ENCODE results near the gene MCC.

The MCC gene

GRCh38 chr5:113110117-113110516 is 378.1 kb downstream of the MCC start:
- DNase-seq (ENCODE audit: low read depth), result no peak

DNA sequence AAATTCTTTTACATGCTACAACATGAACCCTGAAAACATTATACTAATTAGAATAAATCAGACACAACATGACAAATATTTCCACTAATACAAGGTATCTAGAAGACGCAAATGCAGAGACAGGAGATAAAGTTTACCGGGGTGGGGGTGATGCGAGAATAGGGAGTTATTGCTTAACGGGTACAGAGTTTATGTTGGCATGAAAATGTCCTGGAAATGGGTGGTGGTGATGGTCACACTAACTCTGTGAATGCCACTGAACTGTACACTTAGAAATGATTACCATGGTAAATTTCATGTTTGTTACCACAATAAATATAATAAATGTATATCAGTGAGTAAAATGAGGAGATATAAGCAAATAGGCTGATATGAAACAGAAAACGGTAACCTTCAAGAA is 378.9 kb downstream of the MCC start:
- no peak for DNase-seq (ENCODE audit: low read depth)

DNA sequence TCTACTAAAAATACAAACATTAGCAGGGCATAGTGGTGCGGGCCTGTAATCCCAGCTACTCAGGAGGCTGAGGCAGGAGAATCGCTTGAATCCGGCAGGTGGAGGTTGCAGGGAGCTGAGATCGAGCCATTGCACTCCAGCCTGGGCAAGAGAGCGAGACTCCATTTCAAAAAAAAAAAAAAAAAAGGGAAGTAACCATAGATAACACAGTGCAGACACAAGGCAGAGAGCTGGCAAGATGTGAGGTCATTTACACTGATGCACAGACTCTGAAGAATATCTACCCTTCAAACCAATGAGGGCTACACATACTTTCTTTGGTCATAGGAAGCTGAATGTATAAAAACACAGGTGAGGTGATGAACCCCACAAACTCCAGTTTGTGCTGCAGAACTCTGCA is 379.8 kb downstream of the MCC start:
- no peak for DNase-seq (ENCODE audit: low read depth)

- no peak for DNase-seq (ENCODE audit: low read depth)
Observed at GRCh38 chr5:113106821-113107220, 381.4 kb downstream of the MCC start.

- DNase-seq (ENCODE audit: low read depth), result no peak
Observed at GRCh38 chr5:113105693-113106280, 382.5 kb downstream of the MCC start.

DNA sequence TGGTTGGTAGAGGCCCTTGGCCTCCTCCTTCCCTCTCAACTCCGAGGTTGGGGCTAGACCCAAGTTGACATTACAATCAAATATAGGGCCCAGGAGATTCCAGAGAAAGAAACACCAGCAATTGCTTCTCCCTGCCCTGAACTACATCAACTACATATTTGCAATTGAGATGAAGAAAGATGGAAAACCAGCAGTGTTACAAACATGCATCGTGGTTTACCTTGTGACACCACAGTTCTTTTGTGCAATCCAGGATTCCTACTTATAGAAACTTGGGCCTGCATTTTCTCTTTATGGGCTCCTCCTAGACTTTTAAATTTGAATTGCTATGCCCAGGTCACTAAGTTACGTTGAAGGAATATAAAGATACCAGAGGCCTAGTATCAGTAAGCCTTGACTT is 384.9 kb downstream of the MCC start:
- DNase-seq (ENCODE audit: low read depth), result no peak

GRCh38 chr5:113102121-113102531 is 386.1 kb downstream of the MCC start:
- DNase-seq (ENCODE audit: low read depth), result no peak

DNA sequence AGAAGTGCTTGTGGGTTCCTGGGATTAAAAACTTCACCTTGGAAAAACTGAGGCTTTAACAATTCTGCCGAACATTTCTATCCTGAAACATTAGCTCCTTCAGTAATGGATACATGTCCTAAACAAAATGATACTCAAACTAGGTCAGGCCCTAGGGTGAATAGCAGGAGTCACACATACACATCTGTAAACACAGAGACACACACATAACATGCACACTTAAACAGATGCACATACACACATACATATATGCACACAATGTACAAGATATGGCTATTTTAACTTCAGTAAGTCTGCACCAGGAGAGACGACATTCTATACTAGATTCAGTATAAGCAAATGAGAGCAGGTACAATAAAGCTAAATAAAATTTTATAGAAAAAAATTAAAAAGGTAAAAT is 387.3 kb downstream of the MCC start:
- DNase-seq (ENCODE audit: low read depth), result no peak

DNA sequence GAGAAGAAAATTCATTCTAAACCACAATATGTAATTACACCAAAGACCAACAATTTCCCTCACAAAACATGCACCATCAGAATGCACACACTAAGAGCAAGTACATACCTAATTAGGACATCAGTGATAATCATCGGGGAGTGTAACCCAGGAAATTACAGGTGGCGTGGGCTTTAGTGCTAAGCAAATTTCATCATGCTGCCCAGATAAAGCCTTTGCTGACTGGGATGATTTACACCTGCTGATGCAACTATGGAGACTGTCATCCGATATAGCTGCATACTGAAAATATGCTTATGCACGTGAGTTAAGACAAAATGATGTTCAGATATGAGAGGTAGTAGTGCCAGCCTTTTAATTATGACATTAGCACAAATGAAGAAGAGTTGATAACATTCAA is 388.4 kb downstream of the MCC start:
- no peak for DNase-seq (ENCODE audit: low read depth)

DNA sequence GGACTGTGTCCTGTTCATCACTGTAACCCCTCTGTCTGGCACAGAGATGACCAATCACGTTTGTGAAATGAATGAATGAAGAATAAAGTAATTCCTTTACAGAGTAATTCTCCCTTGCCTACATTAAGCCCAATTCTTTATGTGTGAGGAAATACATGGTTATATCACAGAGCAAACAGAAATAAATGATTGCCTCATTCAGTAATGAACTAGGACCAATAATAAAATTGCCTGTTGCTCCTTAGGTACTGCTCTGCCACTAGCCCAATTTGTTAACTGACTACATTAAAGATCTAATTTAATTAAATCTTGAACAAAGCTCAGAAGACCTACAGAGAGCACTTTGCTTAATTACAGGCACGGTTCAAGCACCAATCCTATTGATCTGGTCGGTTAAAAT is 389.9 kb downstream of the MCC start:
- DNase-seq (ENCODE audit: low read depth), result no peak

GRCh38 chr5:113095831-113096230 is 392.4 kb downstream of the MCC start:
- no peak for DNase-seq (ENCODE audit: low read depth)

GRCh38 chr5:113093558-113093957 is 394.7 kb downstream of the MCC start:
- DNase-seq (ENCODE audit: low read depth), result no peak

DNA sequence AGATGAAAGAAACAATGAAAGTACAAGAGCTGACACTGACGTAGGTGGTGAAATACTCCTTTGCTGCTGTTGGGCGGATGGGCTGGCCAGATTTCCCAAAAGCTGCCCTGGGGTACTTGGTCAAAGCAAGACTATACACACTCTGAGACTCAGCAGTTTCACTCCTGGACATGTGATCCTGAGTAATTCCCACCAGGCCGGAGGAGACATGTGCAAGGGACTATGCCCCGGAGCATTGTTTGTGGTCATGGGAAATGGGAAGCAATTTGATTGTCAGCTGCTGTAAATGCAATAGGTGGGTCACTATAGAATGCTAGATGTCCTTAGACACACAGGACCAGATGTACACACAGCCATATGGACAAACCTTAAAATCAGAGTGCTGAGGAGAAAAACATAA is 395.6 kb downstream of the MCC start:
- no peak for DNase-seq (ENCODE audit: low read depth)

DNA sequence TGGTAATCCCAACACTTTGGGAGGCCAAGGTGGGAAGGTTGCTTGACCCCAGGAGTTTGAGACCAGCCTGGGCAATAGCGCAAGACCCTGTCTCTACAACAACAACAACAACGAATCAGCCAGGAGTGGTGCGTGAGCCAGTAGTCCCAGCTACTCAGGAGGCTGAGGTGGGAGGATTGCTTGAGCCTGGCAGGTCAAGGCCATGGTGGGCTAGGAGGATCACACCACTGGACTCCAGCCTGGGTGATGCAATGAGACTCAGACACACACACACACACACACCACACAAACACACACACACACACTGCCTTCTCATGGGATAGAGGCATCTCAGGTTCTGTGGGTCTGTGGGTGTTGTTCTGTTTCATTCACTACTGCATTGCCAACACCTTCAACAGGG is 396.6 kb downstream of the MCC start:
- DNase-seq (ENCODE audit: low read depth), result no peak

DNA sequence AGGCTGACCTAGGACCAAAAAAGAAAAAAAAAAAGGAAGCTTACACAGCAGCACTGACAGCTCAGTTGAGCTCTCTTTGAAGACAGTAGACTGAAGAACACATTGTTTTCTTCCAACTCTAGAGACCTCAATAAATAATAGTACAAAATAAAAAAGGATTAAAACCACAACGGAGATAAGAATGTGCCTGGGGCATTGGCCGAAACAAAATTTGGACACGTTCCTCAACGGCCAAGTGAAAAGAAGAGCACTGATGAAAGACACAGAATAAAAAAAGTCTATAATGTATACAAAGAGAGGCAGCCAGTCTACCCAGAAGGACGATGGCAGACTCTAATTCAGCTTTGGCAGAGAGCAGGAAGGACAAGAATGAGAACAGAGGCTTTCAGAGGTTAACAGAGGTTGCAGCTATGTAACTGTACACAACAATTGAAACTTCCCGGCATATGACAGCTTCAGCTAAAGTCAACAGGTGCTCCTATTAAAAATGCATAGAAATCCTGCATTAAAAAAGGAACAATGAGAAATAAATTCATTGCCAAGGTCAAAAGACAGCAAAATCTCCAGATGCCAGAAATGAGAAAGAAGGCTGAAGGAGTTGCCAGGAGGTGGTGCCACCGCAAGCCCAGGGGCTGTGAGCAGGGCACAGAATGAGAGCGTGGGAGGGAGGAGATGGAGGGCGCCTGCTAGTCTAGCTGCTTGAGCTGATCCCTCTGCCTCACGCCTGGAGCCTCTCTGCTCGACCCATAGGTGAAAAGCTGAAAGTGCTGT is 397.7 kb downstream of the MCC start:
- no peak for DNase-seq (ENCODE audit: low read depth)

DNA sequence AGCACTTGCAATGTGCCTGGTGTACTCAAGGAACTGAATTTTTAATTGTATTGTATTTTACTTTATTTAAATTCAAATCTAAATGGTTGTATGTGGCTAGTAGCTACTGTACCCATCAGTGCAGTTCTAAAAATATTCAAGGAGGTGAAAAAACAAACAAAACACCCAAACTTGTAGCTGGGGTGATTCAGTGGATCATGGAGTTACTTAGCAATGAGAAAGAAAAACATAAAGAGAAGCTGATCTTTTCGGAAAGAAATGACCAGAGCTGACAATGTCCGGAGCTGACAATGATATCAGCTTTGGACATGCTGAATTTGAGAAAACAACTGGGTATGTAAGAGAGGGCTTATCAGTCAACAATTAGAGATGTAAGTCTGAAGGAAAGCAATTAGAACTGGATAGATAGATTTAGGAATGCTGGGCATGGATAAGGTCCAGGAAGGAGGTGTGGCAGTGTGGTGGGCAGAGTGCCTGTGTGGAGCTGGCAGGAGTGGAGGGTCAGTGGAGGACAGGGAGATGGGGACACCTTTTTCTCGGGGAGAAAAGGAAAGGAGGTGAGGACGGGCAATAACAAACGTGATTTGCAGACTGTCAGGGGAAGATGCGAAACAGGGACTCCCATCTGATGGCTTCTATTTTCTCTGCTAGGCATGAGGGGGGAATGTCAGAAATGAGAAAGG is 398.5 kb downstream of the MCC start:
- no peak for DNase-seq (ENCODE audit: low read depth)

- no peak for DNase-seq (ENCODE audit: low read depth)
Observed at GRCh38 chr5:113087976-113088514, 400.2 kb downstream of the MCC start.

- DNase-seq (ENCODE audit: low read depth), result no peak
Observed at GRCh38 chr5:113085880-113086409, 402.3 kb downstream of the MCC start.

DNA sequence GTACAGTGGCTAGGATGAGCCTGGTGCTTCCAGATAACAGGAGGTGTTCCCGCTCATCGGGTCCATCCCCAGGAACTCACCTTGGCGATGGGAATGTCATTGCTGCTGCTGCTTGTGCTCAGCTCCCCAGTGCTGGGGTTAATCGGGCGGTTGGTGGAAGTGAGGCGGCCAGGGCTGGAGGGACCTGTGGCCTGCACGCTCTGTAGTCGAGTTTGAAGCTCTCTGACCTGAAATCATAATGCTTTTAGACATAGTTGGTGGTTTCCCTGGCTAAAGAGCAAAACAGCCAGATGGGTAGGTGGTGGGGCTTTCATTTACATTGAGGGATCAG is 403.2 kb downstream of the MCC start:
- no peak for DNase-seq (ENCODE audit: low read depth)

- DNase-seq (ENCODE audit: low read depth), result no peak
Observed at GRCh38 chr5:113084402-113085083, 403.7 kb downstream of the MCC start.

GRCh38 chr5:113083481-113083880 is 404.8 kb downstream of the MCC start:
- DNase-seq (ENCODE audit: low read depth), result no peak

DNA sequence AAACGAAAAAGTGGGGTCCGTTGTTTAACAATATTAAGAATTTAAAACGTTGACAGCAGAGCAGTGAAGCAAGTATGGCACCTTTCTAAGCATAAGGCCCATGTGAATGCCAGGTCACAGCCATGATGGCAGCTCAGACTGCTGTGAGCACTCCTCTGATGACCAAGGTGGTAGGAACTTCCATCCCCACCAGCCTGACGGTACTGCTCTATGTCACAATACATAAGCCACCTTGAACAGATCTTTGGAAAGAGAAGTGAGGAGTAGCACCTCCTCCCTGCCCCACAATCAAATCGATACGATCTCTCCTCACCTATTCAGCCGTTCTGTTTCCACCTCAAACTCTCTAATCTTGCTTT is 405.7 kb downstream of the MCC start:
- no peak for DNase-seq (ENCODE audit: low read depth)
